Measurements from ENCODE around the gene CCDC138.
A peak's percentile ranks its signal among the peaks of the same experiment; 100 is the strongest.

The CCDC138 gene

DNA sequence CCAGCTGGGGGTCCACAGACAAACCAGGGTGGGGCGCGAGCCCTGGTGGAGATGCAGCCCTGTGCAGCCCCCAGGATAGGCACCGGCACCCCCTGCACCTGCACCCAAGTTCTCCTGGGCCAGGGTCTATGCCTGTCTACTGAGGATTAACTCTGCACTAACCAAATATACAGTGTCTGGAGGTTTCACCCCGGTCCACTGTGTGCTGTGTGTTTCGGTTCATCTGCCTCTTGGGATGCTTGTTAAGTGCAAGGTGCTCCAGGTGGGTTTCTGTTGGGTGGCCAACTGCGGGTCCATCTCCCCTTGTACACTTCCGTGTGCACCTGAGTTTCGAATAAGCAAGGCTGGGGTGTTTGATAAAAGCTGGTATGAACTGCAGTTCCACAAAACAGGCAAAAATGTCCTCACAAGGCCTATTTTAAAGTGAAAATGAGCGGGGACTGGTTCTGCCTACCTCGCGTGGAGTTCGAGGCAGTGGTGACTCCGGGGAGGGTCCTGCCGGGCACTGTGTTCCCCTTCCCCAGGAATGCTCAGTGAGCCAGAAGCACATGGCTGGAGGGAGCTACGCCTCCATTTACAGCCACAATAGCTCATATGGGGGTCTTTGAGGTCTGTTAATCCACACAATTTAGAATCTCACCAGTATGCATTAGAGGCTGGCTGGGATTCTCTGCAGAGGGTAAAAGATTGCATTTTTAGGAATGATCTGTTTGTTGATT, 131.7 kb downstream of the CCDC138 start:
- ATAC-seq (replicated peaks; ENCODE audit: extremely low read depth, poor library complexity, severe bottlenecking) (no peak), DNase-seq (ENCODE audit: low spot score in 2 of 2) (no peak)
- H3K27ac Mint-ChIP-seq (ENCODE audit: low read depth): no peak overlapping the region
- no peak overlapping the region for H3K4me3 Mint-ChIP-seq
- H3K36me3 Mint-ChIP-seq (ENCODE audit: insufficient read depth): no peaks in the 10 kb centered on the region
- H3K9me3 Mint-ChIP-seq: no peaks in the 10 kb centered on the region
- peaks cover 9% of the 10 kb centered on the region for H3K27me3 Mint-ChIP-seq
- no peaks in the 10 kb centered on the region for H3K4me1 Mint-ChIP-seq

DNA sequence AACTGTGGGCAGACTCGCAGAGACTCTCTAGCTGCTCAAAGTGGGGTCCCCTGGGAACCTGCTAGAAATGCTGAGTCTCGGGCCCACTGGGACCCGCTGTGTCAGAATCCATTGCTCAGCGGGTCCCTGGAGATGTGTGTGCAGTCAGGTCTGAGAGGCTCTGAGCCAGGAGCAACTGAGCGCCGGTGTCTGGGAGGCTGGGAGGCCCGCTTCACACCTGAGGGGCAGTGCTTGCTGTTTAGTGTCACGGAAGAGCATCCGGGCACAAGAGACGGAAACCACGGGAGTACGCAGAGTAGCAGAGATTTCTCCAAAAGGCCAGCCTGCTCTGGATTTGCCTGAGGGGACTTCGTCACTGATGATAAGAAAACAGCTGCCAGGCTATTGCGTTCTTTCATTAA, 132.4 kb downstream of the CCDC138 start:
- no peak overlapping the region for H3K27ac Mint-ChIP-seq (ENCODE audit: low read depth)
- H3K36me3 Mint-ChIP-seq (ENCODE audit: insufficient read depth): no peaks in the 10 kb centered on the region
- no peaks in the 10 kb centered on the region for H3K9me3 Mint-ChIP-seq
- H3K4me1 Mint-ChIP-seq: no peaks in the 10 kb centered on the region
- H3K4me3 Mint-ChIP-seq: no peak overlapping the region
- DNase-seq (ENCODE audit: low spot score in 2 of 2): no peak
- peaks cover 9% of the 10 kb centered on the region for H3K27me3 Mint-ChIP-seq
- ATAC-seq (replicated peaks; ENCODE audit: extremely low read depth, poor library complexity, severe bottlenecking): no peak

DNA sequence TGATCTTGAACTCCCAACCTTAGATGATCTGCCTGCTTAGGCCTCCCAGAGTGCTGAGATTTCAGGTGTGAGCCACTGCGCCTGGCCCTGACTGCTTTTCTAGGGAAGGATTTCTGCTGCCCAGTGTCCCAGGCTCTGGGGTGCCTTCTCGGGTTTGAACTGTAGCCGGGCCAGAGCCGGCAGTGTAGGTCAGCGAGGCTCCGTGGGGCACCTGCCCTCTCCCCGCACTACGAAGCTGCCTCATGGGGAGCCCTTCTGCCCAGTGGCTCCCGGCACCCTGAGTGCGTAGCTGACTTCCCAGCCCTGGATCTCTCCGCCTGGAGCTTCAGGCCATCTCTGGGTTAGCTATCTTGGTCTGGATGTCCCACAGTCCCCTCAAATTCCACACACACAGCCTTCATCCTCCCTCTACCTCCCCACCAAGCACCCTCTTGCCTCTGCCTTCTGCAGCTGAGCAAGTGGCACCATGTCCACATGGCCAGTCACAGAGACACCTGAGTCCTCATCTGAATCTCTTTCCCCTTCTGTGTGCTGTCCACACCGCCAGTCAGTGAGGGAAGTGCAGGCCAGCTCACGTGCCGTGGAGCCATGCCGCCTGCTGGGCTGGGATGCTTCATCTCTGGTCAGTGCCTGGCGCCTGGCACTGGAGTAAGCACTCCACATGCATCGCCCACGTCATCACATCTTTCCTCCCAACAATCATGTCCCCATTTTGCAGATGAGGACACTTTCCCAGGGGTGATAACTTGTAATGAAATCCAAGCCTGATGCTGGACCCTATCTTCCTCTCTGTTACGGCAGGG, 133.2 kb downstream of the CCDC138 start:
- no peaks in the 10 kb centered on the region for H3K4me1 Mint-ChIP-seq
- DNase-seq (ENCODE audit: low spot score in 2 of 2): no peak
- H3K36me3 Mint-ChIP-seq (ENCODE audit: insufficient read depth): no peaks in the 10 kb centered on the region
- H3K27ac Mint-ChIP-seq (ENCODE audit: low read depth): no peak overlapping the region
- ATAC-seq (replicated peaks; ENCODE audit: extremely low read depth, poor library complexity, severe bottlenecking): no peak
- H3K9me3 Mint-ChIP-seq: no peaks in the 10 kb centered on the region
- peaks cover 9% of the 10 kb centered on the region for H3K27me3 Mint-ChIP-seq
- H3K4me3 Mint-ChIP-seq: no peak overlapping the region

DNA sequence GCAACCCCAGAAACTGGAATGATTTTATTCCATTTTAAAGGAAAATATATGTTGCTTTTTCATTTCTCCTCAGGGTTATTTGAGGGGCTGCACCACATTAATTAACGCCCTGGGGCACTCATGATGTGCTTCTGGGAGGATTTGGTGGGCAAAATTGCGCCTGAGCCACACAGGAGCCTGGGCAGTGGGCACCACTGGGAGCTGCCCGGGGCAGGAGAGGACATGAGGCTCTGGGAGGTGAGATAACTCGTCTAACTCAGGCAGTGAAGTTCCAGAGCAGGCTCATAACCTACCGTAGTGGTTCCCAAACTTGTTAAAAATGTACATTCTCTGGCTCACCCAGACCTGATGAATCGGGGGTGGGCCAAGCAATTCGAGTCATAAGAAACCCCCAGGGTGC, 134.1 kb downstream of the CCDC138 start:
- DNase-seq (ENCODE audit: low spot score in 2 of 2) (no peak), ATAC-seq (replicated peaks; ENCODE audit: extremely low read depth, poor library complexity, severe bottlenecking) (no peak)
- Mint-ChIP-seq H3K4me3 (no peak overlapping the region), H3K36me3 (ENCODE audit: insufficient read depth) (no peaks in the 10 kb centered on the region), H3K27ac (ENCODE audit: low read depth) (no peak overlapping the region), H3K27me3 (peaks cover 9% of the 10 kb centered on the region), H3K9me3 (no peaks in the 10 kb centered on the region), H3K4me1 (no peaks in the 10 kb centered on the region)

DNA sequence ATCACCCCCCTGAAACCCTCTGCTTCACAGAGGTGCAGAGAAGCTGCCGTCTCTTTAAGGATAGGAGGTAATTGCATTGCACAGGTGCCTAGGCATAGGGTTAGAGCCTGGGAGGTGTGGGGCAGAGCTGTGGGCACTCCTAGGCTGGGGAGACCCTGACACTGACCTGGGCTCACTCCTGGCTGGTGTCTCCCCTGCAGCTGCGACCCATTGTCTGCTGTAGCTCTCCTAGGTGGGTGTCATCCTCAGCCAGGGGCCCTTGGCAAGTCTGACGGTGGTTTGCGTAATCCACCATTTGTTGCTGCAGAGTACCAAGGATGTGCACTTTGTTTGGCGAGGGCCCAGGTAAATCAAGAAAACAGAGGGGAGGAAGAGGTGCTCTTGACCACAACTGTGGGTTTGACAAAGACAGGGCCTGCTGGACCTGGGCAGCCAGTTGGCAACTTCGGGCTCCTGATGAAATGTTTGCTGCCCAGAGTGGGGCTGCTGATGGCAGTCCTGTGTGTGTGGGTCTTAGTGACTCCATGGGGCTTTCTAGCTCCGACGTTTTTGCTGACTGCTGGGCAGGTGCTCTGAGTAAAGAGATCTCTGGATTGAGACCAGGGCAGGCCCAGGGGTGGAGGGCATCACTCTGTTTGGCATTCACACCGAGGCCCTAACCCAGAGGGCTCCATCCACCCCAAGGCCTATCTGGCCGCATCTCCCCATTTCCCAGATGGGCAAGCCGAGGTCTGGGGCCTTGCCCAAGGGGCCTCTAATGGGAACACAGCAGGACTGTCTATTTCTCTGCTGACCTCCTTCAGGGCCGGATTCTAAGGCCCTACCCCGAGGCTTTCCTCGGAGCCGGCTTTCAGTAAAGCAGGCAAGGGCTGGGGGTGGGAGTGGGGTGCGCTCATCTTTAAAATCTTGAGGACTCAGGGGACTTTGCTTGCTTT, 134.8 kb downstream of the CCDC138 start:
- Mint-ChIP-seq H3K9me3 (no peaks in the 10 kb centered on the region), H3K4me3 (no peak overlapping the region), H3K27ac (ENCODE audit: low read depth) (no peak overlapping the region), H3K4me1 (no peaks in the 10 kb centered on the region), H3K36me3 (ENCODE audit: insufficient read depth) (no peaks in the 10 kb centered on the region), H3K27me3 (peaks cover 9% of the 10 kb centered on the region)
- no peak for DNase-seq (ENCODE audit: low spot score in 2 of 2)
- ATAC-seq (replicated peaks; ENCODE audit: extremely low read depth, poor library complexity, severe bottlenecking): no peak

DNA sequence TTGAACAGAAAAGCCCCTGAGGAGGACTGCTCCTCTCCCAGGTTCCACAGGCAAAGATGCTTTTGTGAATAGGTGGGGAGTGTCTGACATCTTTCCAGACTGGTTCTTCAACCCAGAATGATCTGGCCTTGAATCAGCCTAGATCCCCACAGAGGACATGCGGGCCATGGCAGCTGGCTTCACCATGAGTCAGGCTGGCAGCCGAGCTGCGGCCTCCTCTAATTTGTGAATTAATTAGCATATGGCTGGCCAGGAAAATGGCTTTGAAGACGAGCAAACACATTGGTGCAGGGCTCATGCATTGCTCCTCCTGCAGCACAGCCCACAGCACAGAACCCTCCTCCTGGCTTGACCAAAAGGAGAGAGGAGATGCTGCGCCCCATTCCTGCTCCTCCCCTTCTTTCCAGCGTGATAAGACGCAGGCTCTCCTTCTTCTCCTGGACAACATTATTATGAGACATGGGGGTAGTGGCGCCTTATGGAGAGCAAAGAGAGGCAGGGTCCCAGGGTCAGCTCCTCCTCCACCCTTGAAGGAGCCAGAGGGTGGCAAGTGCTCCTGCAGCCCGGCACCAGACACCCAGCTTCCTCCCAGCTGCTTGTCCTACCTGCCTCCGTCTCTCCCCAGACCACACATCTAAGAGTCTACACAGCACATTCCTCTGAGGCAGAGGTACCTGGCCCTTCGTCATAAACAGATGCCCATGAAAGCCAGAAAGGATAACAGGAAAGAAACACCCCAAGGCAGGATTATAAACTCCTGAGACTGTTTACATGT, 135.8 kb downstream of the CCDC138 start:
- Mint-ChIP-seq H3K27ac (ENCODE audit: low read depth) (no peak overlapping the region), H3K27me3 (peaks cover 9% of the 10 kb centered on the region), H3K9me3 (no peaks in the 10 kb centered on the region), H3K4me3 (no peak overlapping the region), H3K4me1 (no peaks in the 10 kb centered on the region), H3K36me3 (ENCODE audit: insufficient read depth) (no peaks in the 10 kb centered on the region)
- DNase-seq (ENCODE audit: low spot score in 2 of 2) (no peak), ATAC-seq (replicated peaks; ENCODE audit: extremely low read depth, poor library complexity, severe bottlenecking) (no peak)

DNA sequence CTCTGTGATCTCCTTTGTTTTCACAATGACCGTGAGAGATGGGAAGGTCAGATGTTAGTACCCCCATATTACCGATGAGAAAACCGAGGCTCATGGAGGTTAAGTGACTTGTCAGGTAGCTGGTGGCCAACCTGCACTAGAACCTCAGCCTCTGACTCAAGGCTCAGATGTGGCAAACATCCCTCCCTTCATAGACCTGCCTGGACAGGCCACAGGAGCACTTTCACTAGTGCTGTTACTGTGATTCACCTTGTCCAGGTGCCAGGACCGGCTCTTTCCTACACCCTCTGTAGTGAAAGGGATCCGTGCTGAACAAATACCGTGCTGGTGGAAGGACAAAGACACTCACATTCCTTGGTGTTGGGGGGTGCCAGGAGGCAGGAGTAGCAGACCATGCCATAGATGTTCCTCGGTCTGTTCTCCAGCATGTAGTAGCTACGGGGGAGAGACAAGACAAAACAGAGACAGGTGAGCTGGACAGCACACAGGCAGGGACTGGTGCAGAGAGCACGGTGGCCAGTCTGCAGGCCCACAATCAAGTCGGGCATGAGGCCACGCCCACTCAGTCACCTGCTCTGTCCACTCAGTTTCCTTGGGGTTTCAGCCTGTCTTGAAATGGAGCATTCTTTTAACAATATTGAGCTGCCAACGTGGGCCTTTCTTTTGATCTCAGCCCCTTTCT, 136.6 kb downstream of the CCDC138 start:
- Mint-ChIP-seq H3K27ac (ENCODE audit: low read depth) (no peak overlapping the region), H3K27me3 (peaks cover 9% of the 10 kb centered on the region)
- DNase-seq (ENCODE audit: low spot score in 2 of 2): no peak

DNA sequence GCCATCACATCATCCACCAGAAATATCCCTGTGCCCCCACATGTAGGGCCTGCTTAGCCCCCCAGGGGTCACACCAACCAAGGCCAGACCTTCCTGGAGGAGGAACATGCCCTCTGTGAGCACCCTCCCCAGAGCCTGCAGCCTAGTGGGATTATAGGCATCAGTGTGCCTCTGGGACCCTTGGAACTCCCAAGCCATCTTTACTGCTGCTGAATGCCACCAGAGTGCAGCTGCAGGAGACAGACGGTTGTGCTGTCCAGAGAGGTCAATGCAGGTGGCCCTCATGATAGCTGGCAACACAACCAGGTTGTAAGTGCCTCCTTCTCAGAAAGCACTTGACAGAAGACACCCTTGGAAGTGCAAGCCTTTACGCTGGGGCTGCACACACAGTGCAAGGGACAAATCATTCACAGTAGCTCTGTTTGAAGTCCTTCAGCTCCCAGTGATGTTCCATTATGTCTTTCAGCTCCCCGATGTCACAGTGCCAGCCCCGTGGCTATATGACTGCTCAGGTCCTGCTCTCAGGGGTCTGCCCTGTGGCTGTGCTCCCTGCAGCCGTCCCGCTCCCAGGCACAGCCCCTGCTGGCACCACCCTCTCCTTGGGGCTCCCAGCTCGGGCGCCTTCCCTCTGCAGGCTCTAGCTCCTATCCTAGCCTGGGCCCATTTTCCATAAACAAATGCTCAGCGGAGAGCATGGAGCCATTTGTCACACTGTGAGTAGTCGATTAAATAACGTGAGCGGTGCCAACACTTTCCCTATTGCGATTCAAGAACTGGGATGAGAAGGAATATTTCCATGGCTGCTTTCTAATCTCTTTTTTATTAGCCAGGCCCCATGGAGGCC, 137.4 kb downstream of the CCDC138 start:
- Mint-ChIP-seq H3K4me3 (no peak overlapping the region), H3K27ac (ENCODE audit: low read depth) (peak overlapping the region; percentile 32), H3K4me1 (peaks cover 6% of the 10 kb centered on the region), H3K36me3 (ENCODE audit: insufficient read depth) (no peaks in the 10 kb centered on the region), H3K9me3 (no peaks in the 10 kb centered on the region), H3K27me3 (peaks cover 9% of the 10 kb centered on the region)
- ATAC-seq (replicated peaks; ENCODE audit: extremely low read depth, poor library complexity, severe bottlenecking) (no peak), DNase-seq (ENCODE audit: low spot score in 2 of 2) (no peak)

More for the DNA sequence above, 136.6 kb downstream of the CCDC138 start:
- ATAC-seq (replicated peaks; ENCODE audit: extremely low read depth, poor library complexity, severe bottlenecking): no peak
- Mint-ChIP-seq H3K4me3 (no peak overlapping the region), H3K36me3 (ENCODE audit: insufficient read depth) (no peaks in the 10 kb centered on the region), H3K9me3 (no peaks in the 10 kb centered on the region), H3K4me1 (peaks cover 1% of the 10 kb centered on the region)

DNA sequence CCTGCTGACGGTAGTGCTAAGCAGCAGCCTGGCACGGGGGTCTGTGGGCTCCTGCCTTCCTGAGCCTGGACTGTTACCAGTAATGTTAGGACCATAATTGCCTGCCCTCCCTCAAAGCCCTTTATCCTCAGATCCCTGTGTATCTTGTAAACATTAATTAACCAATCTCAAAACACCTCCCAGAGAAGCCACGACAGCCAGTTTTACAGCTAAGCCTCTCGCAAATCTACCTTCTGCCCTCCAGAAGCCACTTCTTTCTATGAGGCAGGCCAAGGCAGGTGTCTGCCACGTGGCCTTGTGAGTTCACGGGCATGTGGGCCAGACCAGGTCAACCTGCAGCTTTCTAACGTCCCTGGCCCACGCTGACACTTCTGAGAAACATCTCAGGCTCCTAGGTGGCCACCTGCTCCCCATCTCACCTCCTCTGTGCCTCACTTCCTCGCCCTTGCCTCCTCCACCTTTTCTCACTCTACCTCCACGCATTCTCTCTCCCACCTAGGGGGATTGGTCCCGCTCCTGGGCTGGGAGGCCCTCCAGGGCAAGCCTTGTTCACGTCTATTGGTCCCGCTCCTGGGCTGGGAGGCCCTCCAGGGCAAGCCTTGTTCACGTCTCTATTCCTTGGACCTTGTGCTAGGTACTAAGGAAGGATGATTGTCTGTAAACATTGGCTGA, 138.1 kb downstream of the CCDC138 start:
- Mint-ChIP-seq H3K4me3 (no peak overlapping the region), H3K9me3 (no peaks in the 10 kb centered on the region), H3K27ac (ENCODE audit: low read depth) (no peak overlapping the region), H3K36me3 (ENCODE audit: insufficient read depth) (no peaks in the 10 kb centered on the region), H3K4me1 (peaks cover 6% of the 10 kb centered on the region), H3K27me3 (peaks cover 7% of the 10 kb centered on the region)
- ATAC-seq (replicated peaks; ENCODE audit: extremely low read depth, poor library complexity, severe bottlenecking) (no peak), DNase-seq (ENCODE audit: low spot score in 2 of 2) (no peak)

DNA sequence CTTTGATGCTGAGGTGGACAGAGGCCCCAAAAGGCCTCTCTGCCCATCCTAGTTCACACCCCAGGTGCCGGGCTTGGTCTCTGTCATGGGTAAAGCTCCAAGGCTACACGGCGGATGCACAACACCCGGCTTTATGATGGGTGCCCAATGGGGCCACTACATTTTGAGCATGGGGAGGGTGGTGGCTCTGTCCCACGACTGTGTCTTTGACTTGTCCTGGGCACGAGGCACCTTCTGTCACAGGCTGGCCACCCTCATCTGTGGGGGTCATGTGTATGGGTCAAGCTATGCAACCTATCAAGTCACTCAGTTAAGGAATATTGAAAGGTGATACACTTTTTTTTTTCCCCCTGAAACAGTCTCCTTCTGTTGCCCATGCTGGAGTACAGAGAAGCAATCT, 138.7 kb downstream of the CCDC138 start:
- Mint-ChIP-seq H3K27ac (ENCODE audit: low read depth) (no peak overlapping the region), H3K9me3 (no peaks in the 10 kb centered on the region), H3K4me3 (no peak overlapping the region), H3K27me3 (peaks cover 1% of the 10 kb centered on the region), H3K36me3 (ENCODE audit: insufficient read depth) (no peaks in the 10 kb centered on the region), H3K4me1 (peaks cover 6% of the 10 kb centered on the region)
- no peak for ATAC-seq (replicated peaks; ENCODE audit: extremely low read depth, poor library complexity, severe bottlenecking)
- no peak for DNase-seq (ENCODE audit: low spot score in 2 of 2)

DNA sequence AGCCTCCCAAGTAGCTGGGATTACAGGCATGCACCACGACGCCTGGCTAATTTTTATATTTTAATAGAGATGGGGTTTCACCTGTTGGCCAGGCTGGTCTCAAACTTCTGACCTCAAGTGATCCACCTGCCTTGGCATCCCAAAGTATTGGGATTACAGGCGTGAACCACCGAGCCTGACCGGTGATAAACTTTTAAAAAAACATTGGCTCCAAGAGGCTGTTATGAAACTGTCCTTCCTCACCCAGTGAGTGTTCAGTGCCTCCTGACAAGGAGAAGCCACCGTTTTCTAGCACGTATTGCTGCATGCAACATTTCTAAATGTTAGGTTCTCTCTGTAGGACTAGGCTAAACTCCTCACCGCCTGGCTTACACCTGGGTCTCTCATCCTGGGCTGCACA, 139.2 kb downstream of the CCDC138 start:
- DNase-seq (ENCODE audit: low spot score in 2 of 2): no peak
- no peak for ATAC-seq (replicated peaks; ENCODE audit: extremely low read depth, poor library complexity, severe bottlenecking)
- no peaks in the 10 kb centered on the region for H3K27me3 Mint-ChIP-seq
- no peaks in the 10 kb centered on the region for H3K36me3 Mint-ChIP-seq (ENCODE audit: insufficient read depth)
- H3K4me1 Mint-ChIP-seq: peaks cover 6% of the 10 kb centered on the region
- no peak overlapping the region for H3K27ac Mint-ChIP-seq (ENCODE audit: low read depth)
- H3K4me3 Mint-ChIP-seq: no peak overlapping the region
- H3K9me3 Mint-ChIP-seq: no peaks in the 10 kb centered on the region

Data from central memory CD8-positive, alpha-beta T cell (primary cell).